GM12872 (cell line): ENCODE measurements around the gene CYP19A1.

Experiments
- CTCF ChIP-seq: IDR thresholded peaks from 3 replicates; pipeline ENCODE4 v1.5.1; 2011; ENCODE audit warnings: low read depth, mild to moderate bottlenecking, low read length, moderate library complexity; ENCODE audit not compliant: insufficient read depth

The CYP19A1 gene

DNA sequence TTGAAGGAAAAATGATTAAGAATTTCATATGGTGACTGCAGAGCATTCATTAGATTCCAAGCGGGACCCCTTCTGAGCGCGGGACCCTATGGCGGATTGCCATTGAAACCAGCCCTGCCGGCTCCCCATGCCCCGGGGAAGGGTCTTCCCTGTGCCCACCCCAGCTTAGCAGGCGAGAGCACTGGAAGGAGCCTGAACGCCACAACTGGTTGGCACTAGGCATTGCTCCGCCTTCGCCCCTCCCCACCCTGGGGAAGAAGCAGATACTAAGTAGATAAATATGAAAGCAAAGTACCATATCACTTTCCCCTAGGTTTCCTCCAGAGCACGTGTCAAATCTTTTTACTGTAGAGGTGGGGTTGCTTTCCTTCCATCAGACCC, 70.7 kb downstream of the CYP19A1 start:
- TF ChIP-seq CTCF, result no peak

GRCh38 chr15:51267051-51267702, 71.2 kb downstream of the CYP19A1 start:
- no peak for TF ChIP-seq CTCF

GRCh38 chr15:51266656-51267050, 71.7 kb downstream of the CYP19A1 start:
- TF ChIP-seq CTCF, result no peak

- TF ChIP-seq CTCF, result no peak
Measured at GRCh38 chr15:51265037-51265555, 73.3 kb downstream of the CYP19A1 start.

GRCh38 chr15:51263726-51264125, 74.7 kb downstream of the CYP19A1 start:
- TF ChIP-seq CTCF, result no peak

DNA sequence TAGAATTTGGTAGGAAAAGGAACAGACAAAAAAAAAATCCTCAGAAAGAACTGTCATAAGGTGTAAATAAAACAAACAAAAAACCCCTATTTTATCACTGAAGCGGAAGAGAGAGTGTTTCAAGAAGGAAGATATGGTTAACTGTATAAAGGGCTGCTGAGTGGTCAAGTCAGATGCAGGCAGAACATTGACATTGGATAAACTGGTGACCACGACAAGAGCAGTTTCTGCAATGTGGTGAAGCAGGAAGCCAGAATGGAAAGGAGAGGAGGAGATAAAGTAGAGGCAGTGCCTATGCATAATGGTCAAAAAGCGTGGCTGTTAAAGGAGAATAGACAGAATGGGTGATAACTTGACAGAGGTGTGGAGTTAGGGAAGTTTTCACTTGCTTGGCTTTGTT, 75.3 kb downstream of the CYP19A1 start:
- no peak for TF ChIP-seq CTCF

GRCh38 chr15:51262463-51262862, 75.9 kb downstream of the CYP19A1 start:
- TF ChIP-seq CTCF, result no peak

GRCh38 chr15:51260202-51260601, 78.2 kb downstream of the CYP19A1 start:
- no peak for TF ChIP-seq CTCF
